ENCODE results near the gene NOD1.
"Not testable (repeated sequence)": the region's sequence is repeated elsewhere in the genome, so short reads cannot be mapped to it uniquely, and the experiment has no call there.

The NOD1 gene

DNA sequence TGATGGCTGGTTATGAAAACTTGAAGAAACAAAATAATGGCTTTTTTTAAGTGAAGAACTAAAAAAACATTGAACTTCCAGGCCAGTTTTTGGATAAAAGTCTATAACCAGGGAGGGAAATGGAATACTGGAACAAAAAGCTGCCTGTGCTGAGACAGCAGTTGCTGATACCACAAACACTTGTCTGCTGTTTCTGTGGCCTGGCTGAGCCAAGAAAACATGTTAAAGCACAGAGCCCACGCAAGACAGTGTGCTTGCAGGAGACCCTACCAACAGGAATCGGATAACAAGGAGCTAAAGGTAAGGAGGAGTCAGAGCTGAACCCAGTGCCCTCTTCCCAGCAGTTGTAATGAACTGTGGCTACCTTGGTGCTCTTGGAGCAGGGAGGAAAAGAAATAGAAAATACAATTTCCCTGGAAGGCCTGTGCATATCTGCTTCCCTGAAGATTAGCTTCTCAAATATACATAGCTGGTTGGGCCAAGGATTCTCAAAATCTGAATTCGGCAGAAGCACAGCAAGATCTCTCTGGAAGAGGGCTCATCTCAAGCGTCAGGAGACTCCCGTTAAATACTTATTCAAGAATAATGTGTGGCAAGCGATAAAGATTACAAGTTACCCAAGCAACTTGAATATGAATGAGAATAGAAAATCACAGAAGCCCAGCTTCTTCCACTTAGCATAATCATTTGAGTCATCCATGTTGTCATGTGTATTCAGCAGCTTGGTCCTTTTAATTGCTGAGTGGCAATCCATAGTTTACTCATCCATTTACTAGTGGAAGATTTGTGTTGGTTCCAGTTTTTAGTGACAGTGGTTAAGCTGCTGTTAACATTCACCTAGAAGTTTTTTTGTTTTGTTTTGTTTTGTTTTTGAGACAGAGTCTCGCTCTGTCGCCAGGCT lies 87.6 kb downstream of the NOD1 start:
- in situ Hi-C loops (cut with MboI; ENCODE audit: low pct_unique_long_range_greater_than_20kb, low sequenced_read_pairs), result no loop called here

DNA sequence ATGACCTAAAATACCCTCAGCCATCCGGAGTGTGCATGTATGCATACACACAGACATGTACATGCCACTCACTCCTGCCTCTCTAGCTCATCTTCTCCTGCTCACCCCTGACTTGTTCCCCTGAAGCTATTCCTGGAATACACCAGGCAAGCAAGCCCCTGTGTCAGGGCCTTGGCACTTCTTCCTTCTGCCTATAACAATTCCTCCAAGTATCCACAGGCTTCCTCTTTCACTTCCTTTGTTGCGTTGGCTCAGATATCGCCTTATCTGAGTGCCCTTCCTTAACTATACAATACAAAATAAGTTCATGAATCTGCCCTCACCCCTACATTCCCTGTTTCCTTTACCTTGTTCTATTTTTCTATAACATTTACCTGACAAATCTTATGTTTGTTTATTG lies 88.8 kb downstream of the NOD1 start:
- in situ Hi-C loops (cut with MboI; ENCODE audit: low pct_unique_long_range_greater_than_20kb, low sequenced_read_pairs), result no loop called here
- peak; percentile 20 for DNase-seq

More for the DNA sequence above, 87.6 kb downstream of the NOD1 start:
- DNase-seq, result no peak

DNA sequence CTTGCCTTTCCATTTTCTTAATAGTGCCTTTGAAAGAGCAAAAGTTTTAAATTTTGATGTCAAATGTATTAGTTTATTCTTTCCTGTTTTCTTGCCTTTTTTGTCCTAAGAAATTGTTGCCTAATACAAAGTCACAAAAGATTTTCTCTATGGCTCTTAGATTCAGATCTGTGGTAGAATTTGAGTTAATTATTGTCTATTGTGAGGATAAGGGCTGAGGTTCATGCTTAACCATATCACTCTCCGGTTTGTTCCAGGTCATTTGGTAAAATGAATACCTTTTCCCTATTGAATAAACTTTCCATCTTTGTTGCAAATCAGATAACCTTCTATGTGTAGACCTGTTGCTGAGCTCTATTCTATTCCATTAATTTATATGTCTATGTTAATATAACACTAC lies 96.0 kb downstream of the NOD1 start:
- no peak for DNase-seq
- in situ Hi-C loops (cut with MboI; ENCODE audit: low pct_unique_long_range_greater_than_20kb, low sequenced_read_pairs), result no loop called here

DNA sequence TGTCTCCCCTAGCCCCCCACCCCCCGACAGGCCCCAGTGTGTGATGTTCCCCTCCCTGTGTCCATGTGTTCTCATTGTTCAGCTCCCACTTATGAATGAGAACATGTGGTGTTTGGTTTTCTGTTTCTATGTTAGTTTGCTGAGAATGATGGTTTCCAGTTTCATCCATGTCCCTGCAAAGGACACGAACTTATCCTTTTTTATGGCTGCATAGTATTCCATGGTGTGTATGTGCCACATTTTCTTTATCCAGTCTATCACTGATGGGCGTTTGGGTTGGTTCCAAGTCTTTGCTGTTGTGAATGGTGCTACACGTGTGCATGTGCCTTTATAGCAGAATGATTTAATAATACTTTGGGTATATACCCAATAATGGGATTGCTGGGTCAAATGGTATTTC lies 97.8 kb downstream of the NOD1 start:
- in situ Hi-C loops (cut with MboI; ENCODE audit: low pct_unique_long_range_greater_than_20kb, low sequenced_read_pairs); DNase-seq: not testable (repeated sequence)

DNA sequence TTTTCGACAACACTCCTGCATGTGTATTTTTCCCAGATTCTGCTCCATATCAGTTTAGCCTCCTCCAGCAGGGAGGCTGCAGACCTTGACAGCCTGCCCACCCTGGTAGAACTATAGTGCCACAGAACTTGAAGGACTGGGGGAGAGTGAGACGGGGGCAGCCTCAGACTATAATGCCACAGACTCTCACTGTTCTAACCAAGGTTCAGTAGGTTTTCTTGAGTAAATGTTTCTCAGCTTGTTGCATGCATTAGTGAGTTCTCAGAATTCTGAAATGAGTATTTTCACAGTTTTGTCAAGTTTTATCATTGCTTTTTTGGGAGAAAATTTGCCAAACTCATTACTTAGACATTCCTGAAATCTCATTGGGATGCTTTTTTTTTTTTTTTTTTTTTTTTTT lies 98.3 kb downstream of the NOD1 start:
- DNase-seq, result no peak
- in situ Hi-C loops (cut with MboI; ENCODE audit: low pct_unique_long_range_greater_than_20kb, low sequenced_read_pairs), result no loop called here

DNA sequence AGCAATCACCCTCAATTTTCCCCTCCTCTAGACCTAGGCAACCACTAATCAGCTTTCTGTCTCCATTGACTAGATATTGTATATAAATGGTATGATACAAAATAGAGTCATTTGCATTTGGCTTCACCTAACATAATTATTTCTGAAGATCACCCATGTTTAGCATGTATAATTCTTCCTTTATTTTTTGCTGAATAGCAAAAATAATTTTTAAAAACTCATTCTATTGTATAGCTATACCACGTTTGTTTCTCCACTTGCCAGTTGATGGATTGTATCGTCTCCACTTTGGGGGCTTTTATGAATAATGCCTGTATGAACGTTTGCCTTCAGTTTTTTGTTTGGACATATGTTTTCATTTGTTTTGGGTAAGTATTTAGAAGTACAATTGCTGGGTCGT lies 98.8 kb downstream of the NOD1 start:
- in situ Hi-C loops (cut with MboI; ENCODE audit: low pct_unique_long_range_greater_than_20kb, low sequenced_read_pairs), result no loop called here
- DNase-seq, result no peak

DNA sequence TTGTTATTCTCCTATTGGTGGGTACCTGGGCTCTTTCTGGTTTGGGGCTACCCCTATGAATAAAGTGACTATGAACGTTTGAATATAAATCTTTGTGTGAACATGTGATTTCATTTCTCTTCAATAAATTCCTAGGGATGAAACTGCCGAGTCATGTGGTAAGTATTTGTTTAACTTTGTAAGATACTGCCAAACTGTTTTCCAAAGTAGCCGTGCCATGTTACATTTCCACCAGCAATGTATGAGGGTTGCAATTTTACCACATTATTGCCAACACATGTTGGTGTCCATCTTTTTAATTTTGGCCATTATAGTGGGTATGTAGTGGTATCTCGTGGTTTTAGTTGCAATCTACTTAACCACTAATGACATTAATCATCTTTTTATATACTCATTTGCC lies 99.5 kb downstream of the NOD1 start:
- DNase-seq, result no peak
- in situ Hi-C loops (cut with MboI; ENCODE audit: low pct_unique_long_range_greater_than_20kb, low sequenced_read_pairs), result no loop called here

DNA sequence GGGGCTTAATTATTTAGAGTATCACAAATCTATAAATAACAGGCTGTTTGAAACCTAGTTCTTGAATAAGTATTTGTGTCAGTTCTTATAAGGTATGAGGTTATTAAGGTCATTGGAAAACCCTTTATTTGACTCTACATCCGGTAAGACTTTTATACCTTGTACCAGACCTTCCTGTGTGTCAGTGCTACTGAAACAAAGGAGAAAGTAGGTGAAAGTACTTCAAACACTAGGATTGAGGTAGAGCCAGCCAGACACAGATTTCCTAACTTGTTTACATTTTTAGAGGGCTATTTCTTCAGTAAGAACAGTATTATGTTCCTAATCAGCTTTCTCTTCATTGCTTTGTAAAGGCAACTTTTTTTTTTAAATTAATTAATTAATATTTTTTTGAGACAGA lies 100.3 kb downstream of the NOD1 start:
- DNase-seq, result no peak
- in situ Hi-C loops (cut with MboI; ENCODE audit: low pct_unique_long_range_greater_than_20kb, low sequenced_read_pairs), result no loop called here

Data from KBM-7 (cell line).